B cell (primary cell): ENCODE measurements around the gene TSPAN5. TPM values are rescaled to one million over a fixed set of nuclear protein-coding genes. Genes with fewer than 3 reads are reported as not detected.

ENCODE experiments used
- ATAC-seq: fragments of 200-7000 bp; cut with Tn5 transposase; one replicate; pipeline ENCODE4 v1.10.0; 2021; ENCODE audit warnings: low read depth, mild to moderate bottlenecking, moderate number of reproducible peaks, moderate library complexity
- CTCF ChIA-PET: fragments of 350-600 bp; sonication (Branson Sonifier 250); formaldehyde crosslinking; loops from one replicate; lab custom pipeline; 2021; ENCODE audit warnings: antibody characterized with exemption, inconsistent platforms; lab: Charles Lee
- POLR2A ChIA-PET: fragments of 350-600 bp; sonication (Branson Sonifier 250); formaldehyde crosslinking; loops from one replicate; lab custom pipeline; 2021; ENCODE audit warnings: antibody characterized with exemption; lab: Charles Lee
- DNase-seq: peaks from one replicate; pipeline ENCODE4 v3.0.0; 2013
- H2AFZ ChIP-seq: 2 replicates; pipeline ENCODE4 v1.6.1; 2012; ENCODE audit warnings: mild to moderate bottlenecking, low read depth, low read length; ENCODE audit not compliant: insufficient read depth, poor library complexity, severe bottlenecking
- H3K27ac ChIP-seq, 2 donors: 1 replicate in 1 of 2; 2 replicates in 1 of 2; pipeline ENCODE4 v1.5.1; 2012 to 2013; ENCODE audit warnings: low read length in 2 of 2, mild to moderate bottlenecking in 2 of 2, moderate library complexity in 1 of 2
- H3K27me3 ChIP-seq, 4 experiments: fragments of 200-600 bp in 1 of 4; sonication (generic) in 1 of 4; replicated peaks in 1 of 4; 1 replicate in 2 of 4; 2 replicates in 2 of 4; pipeline versions ENCODE4 v1.6.1 to v1.7.0; 2013 to 2016; ENCODE audit warnings: low read length in 3 of 4, mild to moderate bottlenecking in 2 of 4, mixed read lengths in 1 of 4, moderate library complexity in 1 of 4; ENCODE audit not compliant: insufficient read depth in 4 of 4, control insufficient read depth in 3 of 4; ENCODE audit errors: control extremely low read depth in 1 of 4
- H3K36me3 ChIP-seq, 2 experiments: replicated peaks in 1 of 2; 1 replicate in 1 of 2; 2 replicates in 1 of 2; pipeline versions ENCODE4 v1.6.1 to v1.7.1; 2013; ENCODE audit warnings: low read length in 1 of 2; ENCODE audit not compliant: insufficient read depth in 2 of 2, control insufficient read depth in 1 of 2; ENCODE audit errors: control extremely low read depth in 1 of 2, extremely low read depth in 1 of 2
- H3K4me1 ChIP-seq, 2 donors: fragments of 200-600 bp in 1 of 2; sonication (generic) in 1 of 2; 1 replicate in 1 of 2; 2 replicates in 1 of 2; pipeline versions ENCODE4 v1.5.1 to v1.6.1; 2013 to 2017; ENCODE audit warnings: low read length in 2 of 2; ENCODE audit not compliant: control insufficient read depth in 2 of 2, insufficient read depth in 2 of 2
- H3K4me2 ChIP-seq: replicated peaks from 2 replicates; pipeline ENCODE3; 2012; ENCODE audit warnings: mild to moderate bottlenecking, low read depth, low read length; ENCODE audit not compliant: poor library complexity, severe bottlenecking
- H3K4me3 ChIP-seq, 5 experiments: fragments of 200-600 bp in 1 of 5; sonication (generic) in 1 of 5; 1 replicate in 3 of 5; 2 replicates in 2 of 5; pipeline versions ENCODE4 v1.5.1 to v1.7.0; 2011 to 2016; ENCODE audit warnings: low read length in 4 of 5, mild to moderate bottlenecking in 4 of 5, low read depth in 2 of 5, control low read depth in 1 of 5, moderate library complexity in 1 of 5; ENCODE audit not compliant: insufficient read depth in 1 of 5; ENCODE audit errors: control extremely low read depth in 1 of 5, extremely low read depth in 1 of 5
- H3K79me2 ChIP-seq: fragments of 200-600 bp; sonication (generic); one replicate; pipeline ENCODE4 v1.6.0; 2016; ENCODE audit warnings: low read length; ENCODE audit not compliant: control insufficient read depth, insufficient read depth
- H3K9ac ChIP-seq: fragments of 200-600 bp; sonication (generic); 2 replicates; pipeline ENCODE4 v1.6.1; 2017; ENCODE audit warnings: mild to moderate bottlenecking, low read length, moderate library complexity
- H3K9me3 ChIP-seq, 3 donors: one replicate each; pipeline versions ENCODE4 v1.6.1 to v1.7.1; 2013; ENCODE audit warnings: low read length in 2 of 3; ENCODE audit not compliant: control insufficient read depth in 2 of 3, insufficient read depth in 1 of 3; ENCODE audit errors: control extremely low read depth in 1 of 3
- H4K20me1 ChIP-seq: 2 replicates; pipeline ENCODE4 v1.6.0; 2012; ENCODE audit warnings: mild to moderate bottlenecking, low read length; ENCODE audit not compliant: insufficient read depth, control insufficient read depth, poor library complexity, severe bottlenecking
- H3K27ac Mint-ChIP-seq: one replicate; pipeline ENCODE4 v1.8.0; 2021; ENCODE audit warnings: mixed read lengths
- H3K27me3 Mint-ChIP-seq: one replicate; pipeline ENCODE4 v1.8.0; 2021; ENCODE audit warnings: mixed read lengths
- H3K4me1 Mint-ChIP-seq: one replicate; pipeline ENCODE4 v1.8.0; 2021; ENCODE audit warnings: mixed read lengths
- H3K4me3 Mint-ChIP-seq: one replicate; pipeline ENCODE4 v1.8.0; 2021; ENCODE audit warnings: mixed read lengths
- H3K9me3 Mint-ChIP-seq: one replicate; pipeline ENCODE4 v1.8.0; 2022; ENCODE audit warnings: mixed read lengths; ENCODE audit not compliant: insufficient read depth
- EZH2 ChIP-seq: IDR thresholded peaks from 2 replicates; pipeline ENCODE4 v1.6.1; 2012; ENCODE audit warnings: borderline replicate concordance, low read depth, mild to moderate bottlenecking, moderate library complexity, low read length; ENCODE audit not compliant: insufficient read depth, poor library complexity, severe bottlenecking
- WGBS: methylation state at CpG from one replicate; pipeline ENCODE4 v1.1.5; 2013; ENCODE audit warnings: missing lambda C conversion rate; ENCODE audit not compliant: insufficient coverage; 5-methylcytosine and 5-hydroxymethylcytosine counted together
- intact Hi-C: fragments of 100-400 bp; cut with micrococcal nuclease; formaldehyde crosslinking; loops from one replicate; pipeline ENCODE4 v1.10.0; 2022
- polyA plus RNA-seq: library from polyadenylated mRNA; depleted of rRNA; stranded (reverse); fragments of >200 nt; gene quantifications from 2 replicates; pipeline ENCODE4 v1.2.3, GENCODE V29; 2012
- total RNA-seq, 2 donors: library from RNA; stranded (reverse); fragments of 120-200 nt in 1 of 2; gene quantifications; 1 replicate in 1 of 2; 2 replicates in 1 of 2; pipeline versions ENCODE4 v1.2.3 to v1.2.4, GENCODE V29; 2013 to 2022
- TF ChIP-seq, protein P1 (sequence below): fragments of 200-600 bp; IDR thresholded peaks from one replicate; pipeline ENCODE4 v1.8.0; 2022; ENCODE audit warnings: antibody characterized with exemption, mild to moderate bottlenecking

Gene TSPAN5
- total and polyA plus RNA-seq, 2 donors (not counting 1 experiment from before 2014, with no cell fraction given): 2.6 to 5.3 TPM

- POLR2A ChIA-PET: no interaction called here
- H2AFZ ChIP-seq: no peak overlapping the region
- intact Hi-C loops: no loop called here
- H3K4me3 ChIP-seq: no peak overlapping the region
- CTCF ChIA-PET: no interaction called here
- Mint-ChIP-seq H3K27me3 (no peaks in the 10 kb centered on the region), H3K27ac (no peak overlapping the region), H3K9me3 (no peaks in the 10 kb centered on the region), H3K4me1 (peaks cover 10% of the 10 kb centered on the region), H3K4me3 (no peak overlapping the region)
- TF ChIP-seq, protein P1, sequence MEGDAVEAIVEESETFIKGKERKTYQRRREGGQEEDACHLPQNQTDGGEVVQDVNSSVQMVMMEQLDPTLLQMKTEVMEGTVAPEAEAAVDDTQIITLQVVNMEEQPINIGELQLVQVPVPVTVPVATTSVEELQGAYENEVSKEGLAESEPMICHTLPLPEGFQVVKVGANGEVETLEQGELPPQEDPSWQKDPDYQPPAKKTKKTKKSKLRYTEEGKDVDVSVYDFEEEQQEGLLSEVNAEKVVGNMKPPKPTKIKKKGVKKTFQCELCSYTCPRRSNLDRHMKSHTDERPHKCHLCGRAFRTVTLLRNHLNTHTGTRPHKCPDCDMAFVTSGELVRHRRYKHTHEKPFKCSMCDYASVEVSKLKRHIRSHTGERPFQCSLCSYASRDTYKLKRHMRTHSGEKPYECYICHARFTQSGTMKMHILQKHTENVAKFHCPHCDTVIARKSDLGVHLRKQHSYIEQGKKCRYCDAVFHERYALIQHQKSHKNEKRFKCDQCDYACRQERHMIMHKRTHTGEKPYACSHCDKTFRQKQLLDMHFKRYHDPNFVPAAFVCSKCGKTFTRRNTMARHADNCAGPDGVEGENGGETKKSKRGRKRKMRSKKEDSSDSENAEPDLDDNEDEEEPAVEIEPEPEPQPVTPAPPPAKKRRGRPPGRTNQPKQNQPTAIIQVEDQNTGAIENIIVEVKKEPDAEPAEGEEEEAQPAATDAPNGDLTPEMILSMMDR: no peak
- no peak for TF ChIP-seq EZH2
- no peaks in the 10 kb centered on the region for H3K9me3 ChIP-seq
- H3K27ac ChIP-seq: no peak overlapping the region
- H3K4me2 ChIP-seq: no peak overlapping the region
- ATAC-seq (no peak), DNase-seq (no peak)
- no peaks in the 10 kb centered on the region for H4K20me1 ChIP-seq
- peaks cover 0 to 1% of the 10 kb centered on the region in 2 experiments for H3K36me3 ChIP-seq
- 94% methylated on average over 5 of the region's 5 CpGs for WGBS
- H3K4me1 ChIP-seq: no peaks in the 10 kb centered on the region
- H3K27me3 ChIP-seq: no peaks in the 10 kb centered on the region
- H3K9ac ChIP-seq: no peak overlapping the region
- H3K79me2 ChIP-seq: no peaks in the 10 kb centered on the region
Observed at GRCh38 chr4:98570151-98570797, 88.1 kb downstream of the TSPAN5 start.

- intact Hi-C loops: no loop called here
- POLR2A ChIA-PET: no interaction called here
- no peak for ATAC-seq
Observed at GRCh38 chr4:98568941-98569663, 89.3 kb downstream of the TSPAN5 start.

More at GRCh38 chr4:98568941-98569663, 89.3 kb downstream of the TSPAN5 start:
- no peak overlapping the region for H3K27ac ChIP-seq
- DNase-seq: no peak
- H3K27me3 Mint-ChIP-seq: no peaks in the 10 kb centered on the region
- no peaks in the 10 kb centered on the region for H3K9me3 ChIP-seq
- TF ChIP-seq, protein P1: no peak
- no peak for TF ChIP-seq EZH2
- H3K4me3 ChIP-seq: no peak overlapping the region
- no peak overlapping the region for H3K27ac Mint-ChIP-seq
- H2AFZ ChIP-seq: no peak overlapping the region
- H3K9ac ChIP-seq: no peak overlapping the region
- H3K4me1 ChIP-seq: no peaks in the 10 kb centered on the region
- no peaks in the 10 kb centered on the region for H3K27me3 ChIP-seq
- H3K4me1 Mint-ChIP-seq: peaks cover 10% of the 10 kb centered on the region
- no peaks in the 10 kb centered on the region for H3K9me3 Mint-ChIP-seq
- no peaks in the 10 kb centered on the region for H4K20me1 ChIP-seq
- peaks cover 0 to 1% of the 10 kb centered on the region in 2 experiments for H3K36me3 ChIP-seq
- H3K79me2 ChIP-seq: no peaks in the 10 kb centered on the region
- 64% methylated on average over 5 of the region's 7 CpGs for WGBS
- CTCF ChIA-PET: no interaction called here
- no peak overlapping the region for H3K4me3 Mint-ChIP-seq
- H3K4me2 ChIP-seq: no peak overlapping the region
